IPS-NIHi7 (cell line): ENCODE data around the gene TNS3.
"Not testable (repeated sequence)": the region's sequence is repeated elsewhere in the genome, so short reads cannot be mapped to it uniquely, and the experiment has no call there.

Experiments
- DNase-seq: peaks from one replicate; pipeline ENCODE4 v3.0.0; 2012; ENCODE audit warnings: mixed read lengths; ENCODE audit errors: extremely low spot score

The TNS3 gene

DNA sequence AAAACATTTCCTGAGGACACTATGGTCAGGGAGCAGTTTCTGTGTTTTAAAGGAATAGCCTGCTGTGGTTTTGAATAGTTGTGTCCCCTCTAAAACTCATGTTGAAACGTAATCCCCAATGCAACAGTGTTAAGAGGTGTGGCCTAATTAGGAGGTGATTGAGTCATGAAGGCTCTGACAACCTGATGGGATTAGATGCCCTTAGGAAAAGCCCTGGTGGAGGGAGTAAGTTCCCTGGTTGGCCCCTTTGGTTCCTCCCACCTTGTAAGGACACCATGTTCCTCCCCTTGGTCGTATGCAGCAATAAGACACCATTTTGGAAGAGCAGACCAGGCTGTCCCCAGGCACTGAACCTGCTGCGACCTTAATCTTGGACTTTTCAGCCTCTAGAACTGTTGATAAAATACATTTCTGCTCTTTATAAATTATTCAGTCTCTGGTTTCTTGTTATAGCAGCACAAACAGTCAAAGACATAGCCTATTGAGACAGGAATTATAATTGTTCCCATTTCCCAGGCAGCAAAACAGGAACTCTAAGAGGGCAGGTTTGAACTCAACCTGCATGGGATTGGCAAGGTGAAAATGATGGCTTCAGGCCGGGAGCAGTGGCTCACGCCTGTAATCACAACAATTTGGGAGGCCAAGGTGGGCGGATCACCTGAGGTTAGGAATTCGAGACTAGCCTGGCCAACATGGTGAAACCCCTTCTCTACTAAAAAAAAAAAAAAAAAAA is 20.5 kb upstream of the TNS3 start:
- DNase-seq: no peak

DNA sequence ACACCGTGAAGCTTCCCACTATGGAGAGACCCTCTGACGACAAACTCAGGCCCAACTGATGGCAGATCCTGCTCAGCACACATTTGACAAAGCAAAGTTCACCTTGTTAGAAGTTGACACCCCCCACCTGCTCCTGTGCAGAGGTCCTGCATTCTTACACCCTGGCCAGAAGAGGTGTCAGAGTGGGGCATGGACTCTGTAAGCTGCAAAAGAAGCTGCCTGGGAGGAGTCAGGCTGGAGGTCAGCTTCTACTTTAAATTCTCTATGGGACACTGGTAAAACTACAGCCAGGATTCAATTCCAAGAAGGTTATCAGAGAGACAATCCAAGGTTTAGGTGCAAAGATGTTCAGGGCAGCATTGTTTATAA is 20.0 kb upstream of the TNS3 start:
- DNase-seq: no peak

DNA sequence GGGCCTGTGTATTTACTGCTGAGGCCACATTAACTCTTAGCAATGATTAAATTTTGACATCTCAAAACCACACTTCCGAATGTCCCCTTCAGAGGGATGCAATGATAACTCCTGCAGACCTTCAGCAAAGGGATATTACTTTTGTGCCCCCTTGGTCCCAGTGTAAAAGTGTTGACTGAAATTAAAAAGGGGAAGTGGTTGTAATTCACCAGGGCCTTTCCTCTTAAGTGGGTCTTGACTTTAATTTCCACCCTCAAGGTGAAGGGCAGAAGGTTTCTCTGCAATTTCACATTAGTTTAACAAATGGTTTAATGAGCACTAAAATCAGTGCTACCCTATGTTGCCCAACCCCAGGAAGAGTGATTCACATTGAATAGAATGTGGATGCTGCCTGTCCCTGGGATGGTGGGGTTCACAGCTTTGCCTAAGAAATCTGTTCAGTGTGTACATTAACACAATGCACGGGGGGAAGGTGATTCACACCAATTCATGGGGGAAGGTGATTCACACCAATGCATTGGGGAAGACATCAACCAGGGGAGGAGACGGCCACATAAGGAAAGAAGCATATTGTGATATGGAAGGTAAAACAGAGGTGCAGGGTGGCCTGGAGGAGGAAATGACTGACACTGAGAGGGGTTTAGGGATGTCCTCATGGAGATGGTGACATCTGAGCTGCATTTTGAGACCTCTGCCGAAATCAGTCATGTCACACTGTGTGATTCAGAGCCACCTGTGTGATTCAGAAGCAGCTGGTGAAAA is 19.4 kb upstream of the TNS3 start:
- DNase-seq: no peak

DNA sequence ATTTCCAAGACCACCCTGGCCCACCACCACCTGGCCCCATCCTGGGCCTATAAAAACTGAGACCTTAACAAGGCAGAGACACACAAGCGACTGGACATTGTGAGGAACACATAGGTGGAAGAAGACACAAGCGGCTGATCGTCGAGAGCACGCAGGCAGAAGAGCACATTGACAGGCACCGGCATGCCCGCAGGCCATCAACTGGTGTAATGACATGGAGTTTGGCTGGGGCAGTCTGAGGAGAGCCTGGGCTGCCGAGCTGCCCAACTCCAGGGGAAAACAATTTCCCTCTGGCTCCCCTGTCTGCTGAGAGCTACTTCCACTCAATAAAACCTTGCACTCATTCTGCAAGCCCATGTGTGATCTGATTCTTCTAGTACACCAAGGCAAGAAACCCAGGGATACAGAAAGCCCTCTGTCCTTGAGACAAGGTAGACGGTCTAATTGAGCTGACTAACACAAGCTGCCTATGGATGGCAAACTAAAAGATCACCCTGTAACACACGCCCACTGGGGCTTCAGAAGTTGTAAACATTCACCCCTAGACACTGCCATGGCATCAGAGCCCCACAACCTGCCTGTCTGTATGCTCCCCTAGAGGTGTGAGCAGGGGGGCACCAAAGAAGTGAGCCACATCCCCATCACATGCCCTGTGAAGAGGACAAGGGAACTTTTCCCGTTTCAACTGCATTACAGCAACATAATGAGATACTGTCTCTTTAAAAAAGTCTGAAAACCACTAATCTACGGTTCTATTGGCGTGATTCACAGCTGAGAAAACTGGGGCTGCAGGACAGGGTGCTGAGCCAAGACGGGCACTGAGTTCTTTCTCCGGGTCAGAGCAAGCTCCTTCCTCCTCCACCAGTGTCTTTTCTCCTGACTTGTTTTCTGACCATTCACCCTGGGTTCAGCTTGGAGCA is 18.5 kb upstream of the TNS3 start:
- no peak for DNase-seq

DNA sequence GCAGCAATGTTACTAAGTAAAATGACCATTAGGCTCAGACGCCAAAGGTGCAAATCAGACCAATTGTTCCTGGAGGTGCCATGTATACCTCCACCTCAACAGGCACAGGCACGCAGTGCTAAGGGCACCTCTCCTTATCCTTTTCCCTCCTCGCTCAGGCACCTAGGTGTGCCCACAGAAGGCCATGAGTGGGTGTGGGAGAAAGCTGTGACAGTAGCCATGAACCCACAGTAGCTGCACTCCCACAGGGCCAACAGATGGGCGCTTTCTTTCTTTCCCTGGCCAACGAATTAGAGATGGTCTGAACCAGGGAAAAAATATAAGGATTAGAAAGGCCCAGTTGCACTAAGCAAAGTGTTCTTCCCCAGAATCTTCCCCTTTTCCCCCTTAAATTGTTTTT is 15.5 kb upstream of the TNS3 start:
- DNase-seq: no peak

DNA sequence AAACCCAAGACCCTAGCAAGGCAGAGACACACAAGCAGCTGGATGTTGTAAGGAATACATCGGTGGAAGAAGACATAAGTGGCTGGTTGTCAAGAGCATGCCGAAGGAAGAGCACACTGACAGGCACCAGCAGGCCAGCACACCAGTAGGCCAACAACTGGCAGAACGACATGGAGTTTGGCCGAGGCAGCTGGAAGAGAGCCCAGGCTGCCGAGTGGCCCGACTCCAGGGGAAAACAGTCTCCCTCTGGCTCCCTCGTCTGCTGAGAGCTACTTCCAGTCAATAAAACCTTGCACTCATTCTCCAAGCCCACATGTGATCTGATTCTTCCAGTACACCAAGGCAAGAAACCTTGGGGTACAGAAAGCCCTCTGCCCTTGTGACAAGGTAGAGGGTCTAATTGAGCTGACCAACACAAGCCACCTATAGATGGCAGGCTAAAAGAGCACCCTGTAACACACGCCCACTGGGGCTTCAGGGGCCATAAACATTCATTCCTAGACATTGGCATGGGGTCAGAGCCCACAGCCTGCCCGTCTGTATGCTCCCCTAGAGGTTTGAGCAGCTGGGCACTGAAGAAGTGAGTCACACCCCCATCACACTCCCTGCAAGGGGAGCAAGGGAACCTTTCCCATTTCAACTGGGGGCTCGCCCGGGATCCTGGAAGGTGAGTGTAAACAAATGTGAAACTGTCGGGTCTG is 14.7 kb upstream of the TNS3 start:
- DNase-seq: no peak

DNA sequence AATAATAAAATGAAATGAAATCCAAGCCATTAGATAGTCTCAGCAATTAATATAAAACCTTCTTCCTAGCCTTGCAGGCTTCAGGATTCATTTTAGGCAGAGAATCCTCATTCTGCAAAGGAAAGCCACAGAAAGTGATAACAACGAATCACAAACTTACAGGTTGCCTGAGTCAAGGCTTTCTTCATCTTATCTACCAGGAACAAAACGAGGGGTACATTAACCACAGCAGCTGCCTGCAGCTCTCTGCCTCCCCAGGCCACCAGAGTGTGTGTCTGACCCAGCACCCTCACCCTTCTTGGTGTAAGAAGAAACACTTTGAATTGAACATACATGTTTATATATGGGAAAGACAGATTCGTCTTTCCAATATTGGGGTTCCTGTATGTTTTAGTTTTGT is 12.5 kb upstream of the TNS3 start:
- DNase-seq: no peak

DNA sequence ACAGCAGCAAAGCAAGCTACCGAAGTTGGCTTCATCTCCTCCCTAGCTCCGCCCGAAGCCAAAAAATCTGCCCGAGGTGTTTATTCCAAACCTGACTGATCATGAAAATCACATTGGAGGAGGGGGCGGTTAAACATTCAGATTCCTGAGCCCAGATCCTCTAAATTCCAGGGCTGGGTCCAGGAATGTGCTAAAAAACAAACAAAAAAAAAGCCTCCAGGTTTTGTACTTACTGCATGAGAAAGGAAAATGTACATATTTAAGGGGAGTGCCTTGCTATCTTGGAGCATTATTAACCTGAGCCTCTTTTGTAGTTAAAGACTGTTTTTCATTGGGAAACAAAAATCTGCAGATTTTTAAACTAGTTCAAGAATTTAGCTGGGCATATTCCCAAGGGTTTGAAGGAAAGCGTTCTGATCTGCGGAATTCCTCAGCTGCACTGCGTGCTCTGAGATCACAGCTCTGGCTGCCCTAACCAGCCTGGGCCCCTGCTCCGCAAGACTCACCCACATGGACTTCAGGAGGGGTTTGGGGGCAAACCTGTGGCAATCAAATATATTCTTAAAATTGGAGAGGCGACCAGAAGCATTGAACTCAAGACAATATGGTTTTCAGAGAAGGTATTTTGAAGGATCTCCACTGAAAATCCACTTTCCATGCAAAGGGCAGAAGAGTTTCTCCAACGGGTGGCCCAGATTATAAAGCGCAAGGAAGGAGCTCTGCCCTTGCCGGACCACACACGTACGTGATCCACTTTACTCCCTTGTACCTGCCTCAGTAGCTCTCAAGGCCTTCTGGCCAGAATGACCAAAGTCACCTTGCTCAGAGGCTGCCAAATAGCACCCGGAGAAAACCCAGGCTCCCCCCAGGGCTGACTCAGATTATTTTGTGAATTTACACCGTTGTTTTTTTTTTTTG is 10.0 kb upstream of the TNS3 start:
- peak; percentile 50 for DNase-seq

DNA sequence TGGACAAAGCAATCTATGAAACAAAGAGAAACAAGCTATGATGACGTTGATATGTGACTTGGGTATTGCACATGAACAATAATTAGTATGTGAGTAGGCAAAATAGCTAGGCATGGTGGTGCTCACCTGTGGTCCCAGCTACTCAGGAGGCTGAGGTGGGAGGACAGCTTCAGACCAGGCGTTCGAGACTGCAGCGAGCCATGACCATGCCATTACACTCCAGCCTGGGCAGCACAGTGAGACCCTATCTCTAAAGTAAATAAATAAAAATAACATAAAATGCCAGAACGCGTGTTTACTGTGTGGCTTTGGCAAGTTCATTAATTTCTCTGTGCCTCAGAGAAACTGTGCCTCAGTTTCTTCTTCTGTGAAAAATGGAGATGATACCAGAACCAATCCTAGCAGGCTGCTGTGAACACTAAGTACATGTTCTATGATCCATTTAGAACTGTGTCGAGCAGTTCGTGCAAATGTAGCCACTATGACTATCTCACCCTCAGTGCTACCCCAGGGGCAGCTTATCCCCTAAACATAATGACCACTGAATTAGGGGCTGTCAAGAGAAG is 9.3 kb upstream of the TNS3 start:
- no peak for DNase-seq

DNA sequence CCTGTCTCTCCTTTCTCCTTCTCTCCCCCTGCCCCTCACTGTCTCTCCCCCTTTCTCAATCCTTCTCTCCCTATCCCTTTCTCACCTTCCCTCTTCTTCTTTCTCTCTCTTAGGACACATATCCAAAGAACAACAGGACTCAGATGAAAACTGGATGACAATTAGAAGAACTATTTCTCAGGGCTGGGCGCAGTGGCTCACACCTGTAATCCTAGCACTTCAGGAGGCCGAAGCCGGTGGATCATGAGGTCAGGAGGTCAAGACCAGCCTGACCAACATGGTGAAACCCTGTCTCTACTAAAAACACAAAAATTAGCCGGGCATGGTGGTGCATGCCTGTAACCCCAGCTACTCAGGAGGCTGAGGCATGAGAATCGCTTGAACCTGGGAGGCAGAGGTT is 8.3 kb upstream of the TNS3 start:
- not testable (repeated sequence) for DNase-seq

DNA sequence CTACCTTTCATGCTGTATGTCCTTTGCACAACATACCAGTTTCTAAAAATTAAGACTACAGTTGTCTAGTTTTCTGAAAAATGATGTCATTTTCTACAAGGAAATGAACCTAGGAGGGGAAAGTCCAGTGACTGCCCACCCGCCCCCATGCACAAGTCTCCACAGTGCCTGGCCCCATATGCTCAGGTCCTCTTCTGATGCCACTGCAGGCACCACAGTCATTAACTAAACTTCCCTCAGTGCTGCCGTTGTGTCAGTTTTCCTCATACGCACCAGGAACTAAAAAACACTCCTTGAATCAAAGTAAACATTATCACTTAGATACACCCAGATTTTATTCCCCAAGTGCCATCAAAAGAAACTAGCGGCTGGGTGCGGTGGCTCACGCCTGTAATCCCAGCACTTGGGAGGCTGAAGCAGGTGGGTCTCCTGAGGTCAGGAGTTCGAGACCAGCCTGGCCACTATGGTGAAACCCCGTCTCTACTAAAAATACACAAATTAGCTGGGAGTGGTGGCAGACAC is 6.9 kb upstream of the TNS3 start:
- no peak for DNase-seq

DNA sequence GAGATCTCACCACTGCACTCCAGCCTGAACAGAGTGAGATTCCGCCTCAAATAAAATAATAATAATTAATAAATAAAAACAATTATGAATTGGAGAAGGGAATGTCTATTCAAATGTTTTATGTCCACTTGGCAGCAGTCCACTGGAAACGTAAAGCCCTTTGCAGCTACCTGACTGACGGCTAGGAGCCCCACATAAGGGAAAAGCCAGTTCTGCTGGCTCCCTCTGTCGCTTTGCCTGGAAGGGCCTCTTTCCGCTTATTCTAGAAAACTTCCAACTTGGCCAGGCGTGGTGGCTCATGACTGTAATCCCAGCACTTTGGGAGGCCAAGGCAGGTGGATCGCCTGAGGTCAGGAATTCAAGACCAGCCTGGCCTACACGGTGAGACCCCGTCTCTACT is 6.1 kb upstream of the TNS3 start:
- no peak for DNase-seq

DNA sequence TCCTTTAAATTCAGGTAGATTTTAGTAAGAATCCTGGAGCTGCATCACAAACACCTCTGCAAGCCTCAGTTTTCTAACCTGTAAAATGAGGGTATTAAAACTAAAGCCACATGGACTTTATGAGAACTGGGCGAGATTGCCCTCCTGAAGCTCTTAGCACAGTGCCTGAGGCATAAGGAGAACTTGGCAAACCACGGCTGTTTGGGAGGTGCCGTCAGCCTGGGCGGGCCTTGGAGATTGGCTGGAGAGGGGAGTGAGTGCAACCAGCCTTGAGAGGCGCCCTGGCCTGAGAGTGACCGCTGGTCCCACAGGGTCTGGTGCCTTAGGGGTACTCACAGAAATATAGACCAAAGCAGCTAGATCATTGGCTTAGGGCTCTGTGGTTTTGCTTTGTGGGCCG is 5.4 kb upstream of the TNS3 start:
- DNase-seq: no peak

DNA sequence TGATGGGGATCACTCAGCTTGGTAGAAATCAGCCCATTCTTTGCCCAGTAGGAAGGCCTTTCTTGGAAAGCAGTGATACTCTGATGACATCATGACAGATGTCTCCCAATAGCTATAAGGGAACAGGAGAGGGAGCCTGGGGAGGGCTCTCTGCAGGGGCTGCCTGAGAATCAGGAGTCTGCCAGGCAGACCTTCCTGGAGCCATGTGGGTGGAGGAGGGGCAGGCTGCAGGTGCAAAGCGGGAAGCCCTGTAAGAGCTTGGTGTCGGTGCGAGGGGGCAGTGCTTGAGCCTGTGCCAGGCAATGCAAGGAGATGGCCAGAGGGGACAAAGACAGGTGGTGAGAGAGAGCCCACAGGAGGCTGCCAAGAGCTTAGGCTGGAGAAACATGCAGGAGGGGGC is 5.0 kb upstream of the TNS3 start:
- DNase-seq: no peak

DNA sequence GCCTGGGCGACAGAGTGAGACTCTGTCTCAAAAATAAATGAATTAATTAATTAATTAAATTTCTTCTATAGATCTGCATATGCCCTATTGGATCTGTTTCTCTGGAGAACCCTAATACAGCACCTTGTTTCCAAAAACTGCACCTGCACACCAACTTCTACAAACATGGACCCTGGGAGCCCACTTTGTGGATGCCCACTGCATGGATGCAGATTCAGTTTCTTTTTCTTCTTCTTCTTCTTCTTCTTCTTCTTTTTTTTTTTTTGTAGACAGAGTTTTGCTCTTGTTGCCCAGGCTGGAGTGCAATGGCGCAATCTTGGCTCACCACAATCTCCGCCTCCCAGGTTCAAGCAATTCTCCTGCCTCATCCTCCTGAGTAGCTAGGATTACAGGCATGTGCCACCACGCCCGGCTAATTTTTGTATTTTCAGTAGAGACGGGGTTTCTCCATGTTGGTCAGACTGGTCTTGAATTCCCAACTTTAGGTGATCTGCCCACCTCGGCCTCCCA is 4.3 kb upstream of the TNS3 start:
- not testable (repeated sequence) for DNase-seq

DNA sequence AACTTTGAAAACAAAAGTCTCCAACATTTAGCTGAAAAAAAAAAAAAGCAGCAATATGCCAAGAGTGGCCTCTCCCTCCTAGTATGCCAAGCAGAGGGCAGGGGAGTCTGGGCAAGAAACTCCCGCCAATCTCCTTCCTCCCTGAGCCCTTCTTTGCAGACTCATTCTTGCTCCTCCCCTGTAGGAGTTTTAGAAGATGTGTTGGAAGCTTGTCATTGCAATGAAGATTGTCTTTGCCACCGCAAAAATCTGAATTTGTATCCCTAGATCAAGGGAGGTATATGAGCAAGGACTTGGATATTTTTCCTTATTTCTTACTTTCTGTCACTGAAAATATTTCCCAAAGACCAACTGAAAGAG is 2.6 kb upstream of the TNS3 start:
- DNase-seq: no peak

DNA sequence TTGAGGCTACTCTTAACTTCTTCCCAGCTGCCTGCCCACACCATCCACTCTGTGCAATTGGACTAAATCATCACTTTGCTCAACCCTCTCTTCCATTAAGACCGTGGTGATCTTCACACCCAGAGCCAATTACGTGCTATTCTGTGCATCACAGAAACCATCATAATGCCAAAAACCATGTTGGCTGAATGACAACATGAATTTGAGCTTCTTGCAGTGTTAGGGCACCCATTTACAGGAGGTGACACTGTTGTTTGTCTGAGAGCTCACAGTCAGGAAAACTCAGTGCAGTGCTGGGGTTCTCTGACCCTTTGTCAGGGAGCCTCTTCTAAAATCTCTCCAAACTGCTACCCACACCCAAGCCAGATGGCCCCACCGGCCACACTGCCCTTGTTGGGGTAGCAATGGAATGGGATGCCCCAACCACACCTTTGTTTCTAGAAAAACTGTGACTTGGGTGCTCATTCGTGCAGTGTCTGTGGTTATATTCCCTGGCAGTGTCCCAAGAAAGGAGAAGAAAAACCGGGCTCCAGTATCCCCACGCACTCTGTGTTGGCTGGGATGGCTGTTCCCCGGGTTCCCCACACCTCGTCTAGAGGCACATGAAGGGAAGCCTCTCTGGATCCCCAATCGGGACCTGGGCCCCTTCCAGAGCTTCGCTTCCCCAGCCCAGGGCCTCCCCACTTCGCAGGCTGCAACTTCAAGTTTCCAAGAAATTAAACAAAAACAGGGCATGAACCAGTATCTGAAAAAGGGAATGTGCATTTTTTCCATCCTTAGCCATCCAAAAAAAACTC is 2.0 kb upstream of the TNS3 start:
- no peak for DNase-seq

DNA sequence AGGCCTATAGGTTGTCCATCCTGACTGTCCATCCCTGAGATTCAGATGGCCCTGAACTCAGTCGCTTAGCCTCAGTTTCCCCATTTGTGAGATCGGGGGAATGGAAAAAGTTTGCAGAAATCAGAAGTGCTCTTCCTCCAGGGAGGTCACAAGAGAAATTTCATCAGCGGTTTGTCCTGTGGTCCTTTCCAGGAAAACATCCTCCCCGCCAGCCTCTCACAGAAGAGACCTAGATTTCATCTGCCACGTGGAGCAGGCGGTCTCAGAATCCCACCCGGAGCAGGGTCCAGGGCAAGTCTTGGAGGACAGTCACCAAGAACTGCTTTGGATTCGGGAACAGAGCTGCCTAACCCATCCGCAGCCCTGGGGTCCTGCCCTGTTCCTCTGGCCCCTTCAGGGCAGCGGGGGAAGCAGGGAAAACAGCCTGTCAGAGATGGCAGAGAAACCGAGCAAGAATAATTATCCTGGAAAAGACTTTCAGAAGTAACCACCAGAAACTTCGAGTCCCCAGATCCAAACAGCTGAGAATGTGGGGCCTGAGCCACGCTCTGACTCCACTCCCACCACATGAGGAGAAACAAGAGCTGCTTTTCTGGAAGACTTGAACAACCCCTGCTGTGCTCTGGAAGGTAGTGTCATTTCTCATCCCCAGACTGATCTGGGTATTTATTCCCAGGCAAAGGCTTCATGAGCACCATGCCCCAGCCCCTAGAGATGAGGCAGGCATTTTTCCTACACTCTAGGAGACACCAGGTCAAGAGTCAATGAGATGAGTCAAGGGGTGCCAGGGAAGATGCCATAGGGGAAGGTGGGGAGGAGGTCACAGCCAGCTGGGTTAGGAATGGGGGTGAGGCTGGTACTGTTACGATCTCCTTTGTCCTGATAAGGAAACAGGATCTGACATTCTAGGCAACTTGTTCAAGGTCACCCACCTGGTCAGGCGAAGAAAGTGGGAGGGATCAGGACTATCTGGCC is 1.1 kb upstream of the TNS3 start:
- DNase-seq: no peak
